HG03439 (cell line): ENCODE data around the gene ELFN1.

ENCODE experiments used
- ATAC-seq: cut with Tn5 transposase; IDR thresholded peaks from one replicate; pipeline ENCODE4 v1.9.1; 2021; ENCODE audit warnings: mild to moderate bottlenecking, moderate library complexity; ENCODE audit not compliant: unreplicated experiment

The ELFN1 gene

GRCh38 chr7:1669954-1670893 lies at the start of gene ELFN1:
Gene ELFN1 (plus strand): TSS chr7:1670277. CDS start chr7:1744597, 74,320 bp downstream.
- ATAC-seq = no peak

DNA sequence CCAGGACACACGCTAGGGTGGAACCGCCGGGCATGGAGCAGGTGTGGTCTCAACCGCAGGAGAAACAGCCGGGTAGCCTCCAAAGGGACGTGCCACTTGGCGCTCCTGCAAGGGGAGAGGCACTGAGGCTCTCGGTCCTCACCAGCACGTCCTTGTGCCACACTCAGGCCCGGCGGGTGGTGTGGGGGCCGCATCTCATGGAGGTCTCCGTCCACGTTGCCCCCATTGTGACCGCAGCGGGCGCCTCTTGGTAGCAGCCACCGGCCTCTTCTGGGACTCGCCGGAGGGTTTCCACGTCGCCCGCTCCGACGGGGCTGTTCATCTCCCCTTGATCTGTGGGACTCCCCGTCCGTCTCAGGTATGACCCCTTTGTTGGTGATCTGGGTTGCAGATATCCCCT lies 49.2 kb upstream of the ELFN1 start:
- ATAC-seq = no peak

DNA sequence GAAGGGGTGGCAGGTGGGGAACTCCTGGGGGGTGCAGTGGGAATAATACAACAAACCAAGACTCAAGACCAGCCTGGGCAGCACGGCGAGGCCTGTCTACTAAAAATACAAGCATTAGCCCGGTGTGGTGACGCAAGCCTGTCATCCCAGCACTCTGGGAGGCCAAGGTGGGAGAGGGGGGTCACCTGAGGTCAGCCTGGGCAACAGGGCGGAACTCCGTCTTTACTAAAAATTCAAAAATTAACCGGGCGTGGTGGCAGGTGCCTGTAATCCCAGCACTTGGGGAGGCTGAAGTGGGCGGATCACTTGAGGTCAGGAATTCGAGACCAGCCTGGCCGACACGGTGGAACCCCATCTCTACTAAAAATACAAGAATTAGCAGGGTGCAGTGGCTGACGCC lies 48.4 kb upstream of the ELFN1 start:
- no peak for ATAC-seq

GRCh38 chr7:1622441-1622840 lies 47.6 kb upstream of the ELFN1 start:
- ATAC-seq = no peak

GRCh38 chr7:1623810-1624209 lies 46.3 kb upstream of the ELFN1 start:
- ATAC-seq = no peak

- ATAC-seq = no peak
Measured at GRCh38 chr7:1624999-1625927, 44.8 kb upstream of the ELFN1 start.

DNA sequence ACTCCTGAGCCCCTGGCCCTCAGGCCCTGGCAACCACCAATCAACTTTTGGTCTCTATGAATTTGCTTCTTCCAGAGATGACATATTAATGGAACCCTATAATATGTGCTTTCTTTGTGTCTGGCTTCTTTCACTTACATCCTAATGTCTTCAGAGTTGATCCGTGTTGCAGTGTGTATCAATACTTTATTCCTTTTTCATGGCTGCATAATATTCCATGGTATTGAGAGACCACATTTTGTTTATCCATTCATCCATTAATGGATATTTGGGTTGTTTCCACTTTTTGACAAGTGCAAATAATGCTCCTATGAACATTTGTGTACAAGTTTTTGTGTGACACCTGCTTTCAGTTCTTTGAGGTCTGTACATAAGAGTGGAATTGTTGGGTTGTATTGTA lies 43.3 kb upstream of the ELFN1 start:
- ATAC-seq = no peak

DNA sequence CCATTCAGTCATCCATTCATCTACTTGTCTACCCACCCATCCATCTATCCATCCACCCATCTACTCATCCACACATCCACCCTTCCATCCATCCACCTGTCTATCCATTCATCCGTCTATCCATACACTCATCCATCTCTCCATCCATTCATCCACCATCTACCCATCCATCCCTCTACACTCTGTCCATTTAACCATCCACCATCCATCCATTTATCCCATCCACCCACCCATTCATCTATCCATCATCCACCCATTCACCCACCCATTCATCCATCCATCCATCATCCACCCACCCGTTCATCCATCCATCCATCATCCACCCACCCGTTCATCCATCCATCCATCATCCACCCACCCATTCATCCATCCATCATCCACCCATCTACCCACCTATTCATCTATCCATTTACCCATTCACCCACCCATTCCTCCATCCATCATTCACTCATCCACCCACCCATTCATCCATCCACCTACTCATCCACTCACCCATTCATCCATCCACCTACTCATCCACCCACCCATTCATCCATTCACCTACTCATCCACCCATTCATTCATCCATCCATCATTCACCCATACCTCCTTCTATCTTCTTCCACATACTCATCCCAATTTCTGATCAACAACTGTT lies 39.3 kb upstream of the ELFN1 start:
- ATAC-seq = no peak

DNA sequence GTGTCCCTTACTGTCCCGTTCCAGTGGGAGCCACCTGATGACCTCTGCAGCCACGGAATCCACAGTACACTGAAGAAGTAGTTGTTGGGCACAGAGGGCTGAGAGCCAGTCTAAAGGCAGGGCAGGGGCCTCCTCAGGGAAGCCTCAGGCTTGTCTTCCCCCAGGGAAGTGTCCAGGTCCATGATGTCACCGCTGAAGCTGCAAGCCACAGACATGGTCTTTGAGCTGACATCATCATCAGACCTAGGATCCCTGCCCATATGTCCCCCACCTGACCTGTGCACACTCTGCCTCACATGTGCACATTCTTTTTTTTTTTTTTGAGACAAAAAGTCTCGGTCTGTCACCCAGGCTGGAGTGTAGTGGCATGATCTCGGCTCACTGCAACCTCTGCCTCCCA lies 38.4 kb upstream of the ELFN1 start:
- no peak for ATAC-seq

DNA sequence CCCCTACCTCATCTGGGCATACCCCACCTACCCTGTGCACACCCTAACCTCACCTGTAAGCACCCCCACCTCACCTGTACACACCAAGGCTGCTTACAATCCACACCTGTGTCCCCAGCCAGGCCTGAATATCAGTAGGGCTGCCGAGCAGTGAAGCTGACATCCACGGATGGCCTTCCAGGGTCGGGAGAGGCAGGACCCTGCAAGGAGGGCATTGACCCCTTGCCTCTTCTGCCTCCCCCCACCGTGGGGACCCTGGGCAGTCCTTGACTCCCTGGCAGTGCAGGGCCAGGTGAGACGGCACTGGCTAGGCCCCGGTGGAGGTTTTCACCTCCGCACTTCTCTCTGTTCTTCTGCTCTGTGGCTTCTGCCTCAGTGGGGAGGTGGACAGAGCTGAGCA lies 37.6 kb upstream of the ELFN1 start:
- ATAC-seq = no peak

DNA sequence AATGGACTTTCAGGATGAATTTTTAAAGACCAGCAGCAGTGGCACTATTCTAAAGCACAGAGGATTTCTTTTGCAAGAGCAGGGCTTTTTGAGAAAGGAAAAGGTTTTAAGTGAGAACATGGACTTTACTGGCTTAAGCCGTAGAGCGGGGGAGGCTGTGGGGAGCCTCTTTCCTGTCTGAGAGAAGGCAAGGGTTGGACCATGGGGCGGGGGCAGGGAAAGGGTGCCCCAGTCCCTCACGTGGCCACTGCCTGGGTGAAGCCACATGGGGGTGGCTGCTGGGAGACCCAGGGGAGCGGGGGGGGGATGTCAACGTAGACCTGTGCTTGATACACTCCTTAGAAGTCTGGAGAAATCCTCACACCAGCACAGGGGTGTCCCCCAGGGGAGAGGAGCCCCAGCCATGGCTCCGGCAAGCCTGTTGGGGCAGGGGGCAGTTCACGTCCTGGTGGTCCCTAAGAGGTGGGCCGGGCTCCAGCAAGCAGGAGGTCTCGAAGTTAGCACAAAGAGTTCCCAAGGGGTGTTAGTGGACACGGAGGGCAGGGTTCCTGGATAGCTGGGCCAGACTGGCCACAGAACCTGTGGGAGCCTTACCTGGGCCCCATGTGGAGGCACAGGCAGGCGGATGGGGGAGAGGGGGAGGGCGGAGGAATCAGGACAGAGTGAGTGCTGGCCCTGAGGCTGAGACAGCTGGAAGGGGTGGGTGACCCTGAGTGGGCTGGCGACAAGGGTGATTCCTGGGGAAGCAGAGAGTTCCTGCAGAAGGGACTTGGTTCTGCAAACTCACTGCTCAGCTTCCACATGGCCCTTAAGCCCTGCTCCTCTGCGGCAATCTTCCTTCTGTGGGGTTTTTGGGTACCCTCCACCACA lies 36.9 kb upstream of the ELFN1 start:
- no peak for ATAC-seq

DNA sequence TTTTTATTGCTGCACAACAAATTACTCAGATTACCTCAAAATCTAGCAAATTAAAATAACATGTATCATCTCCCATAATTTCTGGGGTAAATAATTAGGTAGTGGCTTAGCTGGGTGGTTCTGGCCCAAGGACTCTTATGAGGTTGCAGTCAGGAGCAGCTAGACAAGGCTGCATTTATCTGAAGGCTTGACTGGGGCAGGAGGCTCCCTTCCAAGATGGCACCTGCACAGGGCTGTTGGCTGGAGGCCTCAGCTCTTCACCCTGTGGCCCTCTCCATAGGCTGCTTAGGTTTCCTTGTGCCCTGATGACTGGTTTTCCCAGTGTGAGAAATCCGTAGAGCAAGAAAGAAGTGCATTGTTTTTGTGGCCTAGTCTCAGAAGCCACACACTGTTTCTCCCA lies 34.7 kb upstream of the ELFN1 start:
- ATAC-seq = no peak

DNA sequence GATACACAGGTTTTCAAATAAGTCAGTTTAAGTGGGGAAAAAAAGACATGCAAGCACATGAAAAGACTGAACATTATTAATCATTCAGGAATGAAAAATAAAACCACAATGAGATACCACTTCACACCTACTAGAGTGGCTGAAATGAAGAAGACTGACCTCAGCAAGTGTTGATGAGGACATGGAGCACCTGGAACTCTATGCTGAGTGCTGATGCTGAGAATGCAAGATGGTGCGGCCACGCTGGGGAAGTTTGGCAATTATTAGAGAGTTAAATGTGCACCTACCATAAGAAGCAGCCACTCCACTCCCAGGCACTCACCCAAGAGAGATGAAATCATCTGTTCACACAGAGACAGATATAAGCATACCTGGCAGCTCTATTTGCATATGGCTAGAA lies 32.9 kb upstream of the ELFN1 start:
- ATAC-seq = no peak

- ATAC-seq = no peak
Measured at GRCh38 chr7:1638215-1638661, 31.8 kb upstream of the ELFN1 start.

GRCh38 chr7:1639071-1639470 lies 31.0 kb upstream of the ELFN1 start:
- ATAC-seq = no peak

DNA sequence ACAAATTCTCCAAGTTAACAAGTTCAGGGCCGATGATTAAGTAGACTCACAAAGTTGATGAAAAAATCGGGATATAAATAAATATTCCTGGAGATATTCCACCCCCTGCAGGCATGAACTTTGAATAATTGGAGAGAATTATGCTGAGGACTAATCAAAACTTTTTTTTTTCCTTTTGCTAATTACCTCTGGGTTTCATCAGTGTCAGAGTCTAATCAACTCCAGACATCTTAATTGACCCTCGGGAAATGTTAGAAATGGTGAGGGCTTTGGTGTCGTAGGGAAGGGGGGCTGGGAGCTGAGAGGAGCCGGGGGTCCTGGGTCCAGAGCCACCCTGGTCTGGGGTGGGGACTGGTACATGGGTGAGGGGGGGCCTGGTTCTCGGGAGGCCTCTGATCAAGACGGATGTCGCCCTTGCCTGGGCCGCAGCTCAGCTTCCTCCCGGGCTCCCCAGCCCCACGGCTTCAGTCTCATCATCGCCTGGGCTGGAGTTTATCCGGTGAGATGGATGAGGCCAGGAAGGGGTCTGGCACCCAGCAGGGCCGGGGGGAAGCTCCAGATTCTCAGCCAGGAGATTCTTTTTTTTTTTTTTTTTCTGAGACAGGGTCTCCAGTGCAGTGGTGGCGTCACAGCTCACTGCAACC lies 30.4 kb upstream of the ELFN1 start:
- ATAC-seq = no peak

DNA sequence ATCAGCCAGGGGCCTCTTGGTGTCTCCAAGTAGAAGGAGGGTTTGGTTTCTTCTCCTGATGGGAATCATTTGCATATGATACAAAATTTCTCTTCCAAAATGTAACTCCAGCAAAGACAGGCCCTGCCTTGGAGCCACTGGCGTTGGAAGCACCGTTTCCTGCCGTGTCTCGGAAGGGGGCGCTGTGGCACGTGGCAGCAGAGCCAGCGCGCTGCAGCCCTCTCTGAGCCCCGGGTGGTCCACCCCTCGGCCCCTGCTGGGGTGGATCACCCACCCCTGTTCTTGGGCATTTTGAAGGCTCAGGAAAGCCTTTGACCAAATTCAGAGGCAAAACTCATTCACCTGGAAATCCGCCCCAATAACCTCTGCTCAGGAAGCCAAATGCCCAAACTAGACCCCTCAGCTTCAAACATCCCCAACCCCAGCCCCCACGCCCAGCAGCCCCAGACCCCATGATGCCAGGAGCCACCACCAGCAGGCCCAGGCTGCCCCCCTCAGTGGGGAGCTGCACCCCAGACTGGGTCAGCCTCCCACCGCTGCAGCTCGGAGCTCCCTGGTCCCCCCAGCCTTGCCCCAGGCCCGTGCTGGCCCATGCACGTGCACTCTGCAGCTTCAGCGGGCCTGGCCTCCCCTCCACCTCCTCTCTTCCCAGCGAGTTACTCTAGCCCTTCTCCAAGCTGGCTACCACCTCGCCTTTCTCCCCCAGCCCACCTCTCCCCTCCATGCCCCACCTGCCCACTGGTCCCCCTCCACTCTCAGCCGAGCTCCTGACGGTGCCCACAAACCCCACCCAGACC lies 29.5 kb upstream of the ELFN1 start:
- no peak for ATAC-seq

DNA sequence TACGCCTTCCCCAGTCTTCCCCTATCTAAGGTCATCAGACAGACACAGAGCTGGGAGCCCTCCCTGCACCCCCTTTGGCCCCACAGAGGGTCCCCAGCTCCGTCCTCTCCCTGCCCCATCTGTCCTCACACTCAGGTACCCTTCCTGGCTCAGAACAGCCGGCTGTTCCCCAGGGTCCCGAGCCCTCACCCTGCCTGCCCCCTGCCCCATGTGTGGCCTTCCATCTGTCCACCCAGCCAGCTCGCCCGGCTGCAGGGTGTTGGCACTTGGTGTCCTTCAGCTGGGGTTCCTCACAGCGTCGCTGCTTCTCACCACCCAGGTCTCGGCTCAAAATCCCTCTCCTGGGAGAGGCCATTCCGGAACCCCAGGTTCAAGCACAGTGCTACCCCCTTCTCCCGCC lies 28.9 kb upstream of the ELFN1 start:
- no peak for ATAC-seq

GRCh38 chr7:1641661-1642260 lies 28.3 kb upstream of the ELFN1 start:
- no peak for ATAC-seq
